ENCODE results near the gene GRAP2. TPM values are rescaled to one million over a fixed set of nuclear protein-coding genes. Genes with fewer than 3 reads are reported as not detected.
A peak's percentile ranks its signal among the peaks of the same experiment; 100 is the strongest.

GRAP2 gene
- total and polyA plus RNA-seq, 2 of the 4 experiments (the other 2 are of a cell fraction): not detected

GRCh38 chr22:40010746-40011145 lies 109.9 kb downstream of the GRAP2 start:
- in situ Hi-C loops (cut with MboI; ENCODE audit: low sequenced_read_pairs): no loop called here
- WGBS, 2 experiments (ENCODE audit: extremely low coverage in 2 of 2, insufficient read length in 1 of 2): 17% methylated on average over 1 of the region's 6 CpGs; no CpG with 5 or more reads in 1 of the 2 experiments

More at GRCh38 chr22:40010746-40011145, 109.9 kb downstream of the GRAP2 start:
- H3K4me3 ChIP-seq (ENCODE audit: insufficient read depth, low read depth, low read length): no peak overlapping the region
- no peak overlapping the region for H2BK15ac ChIP-seq (ENCODE audit: low read depth, low read length)
- CTCF ChIA-PET: no interaction called here
- no peaks in the 10 kb centered on the region for H3K4me1 ChIP-seq (ENCODE audit: control insufficient read depth, insufficient read depth, low read length)
- no peaks in the 10 kb centered on the region for H3K9me3 ChIP-seq (ENCODE audit: control insufficient read depth, insufficient read depth, low read length)
- no peak overlapping the region for H2AFZ ChIP-seq (replicated peaks; ENCODE audit: low read length, poor library complexity)
- H4K5ac ChIP-seq (ENCODE audit: low read depth, low read length): no peak overlapping the region
- peaks cover 62% of the 10 kb centered on the region for H3K27me3 ChIP-seq (ENCODE audit: control insufficient read depth, insufficient read depth, low read length)
- ATAC-seq (ENCODE audit: low read depth) (no peak), DNase-seq (no peak)
- POLR2A ChIA-PET (ENCODE audit: unreplicated experiment): no interaction called here
- H2AK9ac ChIP-seq (replicated peaks; ENCODE audit: low read depth, low read length, poor library complexity): no peak overlapping the region
- H3K18ac ChIP-seq (ENCODE audit: low read depth, low read length): no peak overlapping the region
- peak; percentile 32; the same call in 1 of the 2 replicates for TF ChIP-seq MAFK (IDR thresholded peaks at IDR 0.05; ENCODE audit: low read depth, low read length)
- no peak for TF ChIP-seq RAD21 (IDR thresholded peaks at IDR 0.05; ENCODE audit: low read length)
- TF ChIP-seq NFE2L2 (IDR thresholded peaks at IDR 0.05; ENCODE audit: low read depth, low read length): no peak
- no peak overlapping the region for H2BK5ac ChIP-seq (ENCODE audit: low read depth, low read length, poor library complexity, severe bottlenecking)
- no peak overlapping the region for H2BK20ac ChIP-seq (ENCODE audit: low read depth, low read length)
- H4K91ac ChIP-seq (ENCODE audit: insufficient read depth, low read depth, low read length): no peak overlapping the region
- H4K8ac ChIP-seq (ENCODE audit: low read depth in 2 of 2, low read length in 2 of 2): no peak overlapping the region
- no peaks in the 10 kb centered on the region for H3K36me3 ChIP-seq (ENCODE audit: control insufficient read depth, insufficient read depth, low read length)
- no peak overlapping the region for H2BK120ac ChIP-seq (ENCODE audit: low read depth, low read length)
- no peak overlapping the region for H3K9ac ChIP-seq (ENCODE audit: low read depth, low read length)
- no peak overlapping the region for H3K4ac ChIP-seq (ENCODE audit: low read depth, low read length)
- no peaks in the 10 kb centered on the region for H3K9me1 ChIP-seq (ENCODE audit: insufficient read depth, low read length)
- no peak overlapping the region for H2AK5ac ChIP-seq (ENCODE audit: low read depth, low read length)
- H3K4me2 ChIP-seq (ENCODE audit: low read depth, low read length): no peak overlapping the region
- H3K27ac ChIP-seq (ENCODE audit: insufficient read depth, low read length): no peak overlapping the region
- no peaks in the 10 kb centered on the region for H3K79me1 ChIP-seq (ENCODE audit: low read depth in 1 of 2, low read length in 2 of 2)
- dilution Hi-C loops (cut with HindIII; ENCODE audit: low sequenced_read_pairs, unreplicated experiment): no loop called here
- intact Hi-C loops (cut with micrococcal nuclease): no loop called here
- H3K23ac ChIP-seq (ENCODE audit: low read depth, low read length): no peak overlapping the region
- H3K56ac ChIP-seq (ENCODE audit: extremely low read depth, insufficient read depth, low read length): no peak overlapping the region
- no peaks in the 10 kb centered on the region for H4K20me1 ChIP-seq (ENCODE audit: insufficient read depth, low read length)
- no peak overlapping the region for H3K14ac ChIP-seq (replicated peaks; ENCODE audit: low read depth, low read length)
- BruUV-seq (replicated peaks): no TSS peak
